ENCODE results near the gene NCR3LG1.
A peak's percentile ranks its signal among the peaks of the same experiment; 100 is the strongest.

Gene NCR3LG1

DNA sequence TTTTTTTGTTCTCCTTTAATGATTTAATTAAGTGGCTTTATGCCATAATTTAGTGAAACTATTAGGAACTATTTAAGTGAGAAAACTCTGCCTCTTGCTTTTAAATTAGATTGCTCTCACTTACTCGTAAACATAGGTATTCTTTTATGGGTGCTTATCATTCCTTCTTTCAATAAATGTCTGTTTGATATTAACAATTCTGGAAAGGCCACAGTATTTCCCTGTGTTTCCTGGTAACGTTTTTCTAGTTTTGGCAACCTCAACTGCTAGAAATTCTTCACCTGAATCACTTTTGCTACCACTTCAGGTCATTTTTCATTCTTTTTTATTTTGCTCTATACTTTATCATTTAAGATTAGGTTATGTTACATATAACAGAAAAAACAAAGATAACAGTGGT lies 19.9 kb upstream of the NCR3LG1 start:
- no peak for ATAC-seq
- TF ChIP-seq, protein P1, sequence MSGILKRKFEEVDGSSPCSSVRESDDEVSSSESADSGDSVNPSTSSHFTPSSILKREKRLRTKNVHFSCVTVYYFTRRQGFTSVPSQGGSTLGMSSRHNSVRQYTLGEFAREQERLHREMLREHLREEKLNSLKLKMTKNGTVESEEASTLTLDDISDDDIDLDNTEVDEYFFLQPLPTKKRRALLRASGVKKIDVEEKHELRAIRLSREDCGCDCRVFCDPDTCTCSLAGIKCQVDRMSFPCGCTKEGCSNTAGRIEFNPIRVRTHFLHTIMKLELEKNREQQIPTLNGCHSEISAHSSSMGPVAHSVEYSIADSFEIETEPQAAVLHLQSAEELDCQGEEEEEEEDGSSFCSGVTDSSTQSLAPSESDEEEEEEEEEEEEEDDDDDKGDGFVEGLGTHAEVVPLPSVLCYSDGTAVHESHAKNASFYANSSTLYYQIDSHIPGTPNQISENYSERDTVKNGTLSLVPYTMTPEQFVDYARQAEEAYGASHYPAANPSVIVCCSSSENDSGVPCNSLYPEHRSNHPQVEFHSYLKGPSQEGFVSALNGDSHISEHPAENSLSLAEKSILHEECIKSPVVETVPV (CRISPR knock-in tag; IDR thresholded peaks at IDR 0.05), result no peak
- TF ChIP-seq ZNF70 (CRISPR knock-in tag; IDR thresholded peaks at IDR 0.05) (no peak), RARB (CRISPR knock-in tag; IDR thresholded peaks at IDR 0.05) (no peak), CSDC2 (CRISPR knock-in tag; IDR thresholded peaks at IDR 0.05) (no peak), ISL1 (CRISPR knock-in tag; IDR thresholded peaks at IDR 0.05) (0 out of 2 replicates have a peak, but pooled peaks have one; percentile 10)

DNA sequence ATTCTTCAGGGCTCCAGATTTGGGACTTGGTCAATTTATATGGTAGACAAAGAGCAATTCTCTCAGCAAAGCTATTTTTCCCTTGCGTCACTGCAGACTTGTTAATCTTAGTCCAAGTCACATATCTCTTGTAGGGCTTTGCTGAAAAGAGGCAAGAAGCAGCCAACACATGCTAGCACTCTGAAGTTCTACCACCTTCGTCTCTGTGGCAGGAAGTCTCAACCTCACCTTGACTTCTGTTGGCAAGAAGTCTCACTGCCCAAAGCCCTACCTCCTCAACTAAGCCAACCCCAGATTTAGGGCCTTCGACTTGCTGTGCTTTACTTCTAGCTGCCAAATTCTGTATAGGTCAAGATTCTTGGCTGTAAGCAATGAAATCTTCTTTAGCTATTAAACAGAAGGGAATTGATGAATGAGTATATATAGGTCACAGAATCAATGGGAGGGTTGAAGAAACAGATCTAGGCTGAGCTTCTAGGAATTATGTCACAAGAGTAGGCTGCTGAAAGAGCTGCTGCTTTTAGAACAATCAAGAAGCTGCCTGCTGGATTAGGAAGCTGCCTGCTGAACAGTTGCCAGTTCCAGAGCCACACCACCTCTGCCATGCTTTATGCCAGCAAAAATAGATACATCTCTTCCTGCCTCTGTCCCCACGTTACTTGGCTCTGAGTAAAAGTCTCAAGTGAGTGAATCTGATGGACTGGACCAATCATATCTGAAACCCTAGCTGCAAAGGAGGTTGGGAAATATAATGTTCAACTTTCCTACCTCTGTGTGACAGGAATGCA lies 17.6 kb upstream of the NCR3LG1 start:
- ATAC-seq, result no peak
- TF ChIP-seq ESRRG (CRISPR knock-in tag; IDR thresholded peaks at IDR 0.05), result no peak
- TF ChIP-seq PPARA (CRISPR knock-in tag; IDR thresholded peaks at IDR 0.05; ENCODE audit: borderline replicate concordance), result no peak
- TF ChIP-seq, protein P2, sequence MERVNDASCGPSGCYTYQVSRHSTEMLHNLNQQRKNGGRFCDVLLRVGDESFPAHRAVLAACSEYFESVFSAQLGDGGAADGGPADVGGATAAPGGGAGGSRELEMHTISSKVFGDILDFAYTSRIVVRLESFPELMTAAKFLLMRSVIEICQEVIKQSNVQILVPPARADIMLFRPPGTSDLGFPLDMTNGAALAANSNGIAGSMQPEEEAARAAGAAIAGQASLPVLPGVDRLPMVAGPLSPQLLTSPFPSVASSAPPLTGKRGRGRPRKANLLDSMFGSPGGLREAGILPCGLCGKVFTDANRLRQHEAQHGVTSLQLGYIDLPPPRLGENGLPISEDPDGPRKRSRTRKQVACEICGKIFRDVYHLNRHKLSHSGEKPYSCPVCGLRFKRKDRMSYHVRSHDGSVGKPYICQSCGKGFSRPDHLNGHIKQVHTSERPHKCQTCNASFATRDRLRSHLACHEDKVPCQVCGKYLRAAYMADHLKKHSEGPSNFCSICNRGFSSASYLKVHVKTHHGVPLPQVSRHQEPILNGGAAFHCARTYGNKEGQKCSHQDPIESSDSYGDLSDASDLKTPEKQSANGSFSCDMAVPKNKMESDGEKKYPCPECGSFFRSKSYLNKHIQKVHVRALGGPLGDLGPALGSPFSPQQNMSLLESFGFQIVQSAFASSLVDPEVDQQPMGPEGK (CRISPR knock-in tag; IDR thresholded peaks at IDR 0.05; ENCODE audit: borderline replicate concordance), result no peak
- no peak for TF ChIP-seq ZC3H10 (CRISPR knock-in tag; IDR thresholded peaks at IDR 0.05)
- TF ChIP-seq RARB (CRISPR knock-in tag; IDR thresholded peaks at IDR 0.05), result no peak
- no peak for TF ChIP-seq ARNTL (CRISPR knock-in tag; IDR thresholded peaks at IDR 0.05; ENCODE audit: borderline replicate concordance, low read depth)
- TF ChIP-seq ZFP30 (CRISPR knock-in tag; IDR thresholded peaks at IDR 0.05), result no peak
- TF ChIP-seq ZNF565 (CRISPR knock-in tag; conservative IDR thresholded peaks at IDR 0.05; ENCODE audit: low read depth), result no peak
- no peak for TF ChIP-seq ZNF8 (CRISPR knock-in tag; IDR thresholded peaks at IDR 0.05)
- TF ChIP-seq, protein P3, sequence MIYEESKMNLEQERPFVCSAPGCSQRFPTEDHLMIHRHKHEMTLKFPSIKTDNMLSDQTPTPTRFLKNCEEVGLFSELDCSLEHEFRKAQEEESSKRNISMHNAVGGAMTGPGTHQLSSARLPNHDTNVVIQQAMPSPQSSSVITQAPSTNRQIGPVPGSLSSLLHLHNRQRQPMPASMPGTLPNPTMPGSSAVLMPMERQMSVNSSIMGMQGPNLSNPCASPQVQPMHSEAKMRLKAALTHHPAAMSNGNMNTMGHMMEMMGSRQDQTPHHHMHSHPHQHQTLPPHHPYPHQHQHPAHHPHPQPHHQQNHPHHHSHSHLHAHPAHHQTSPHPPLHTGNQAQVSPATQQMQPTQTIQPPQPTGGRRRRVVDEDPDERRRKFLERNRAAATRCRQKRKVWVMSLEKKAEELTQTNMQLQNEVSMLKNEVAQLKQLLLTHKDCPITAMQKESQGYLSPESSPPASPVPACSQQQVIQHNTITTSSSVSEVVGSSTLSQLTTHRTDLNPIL (CRISPR knock-in tag; IDR thresholded peaks at IDR 0.05; ENCODE audit: low read depth), result no peak

DNA sequence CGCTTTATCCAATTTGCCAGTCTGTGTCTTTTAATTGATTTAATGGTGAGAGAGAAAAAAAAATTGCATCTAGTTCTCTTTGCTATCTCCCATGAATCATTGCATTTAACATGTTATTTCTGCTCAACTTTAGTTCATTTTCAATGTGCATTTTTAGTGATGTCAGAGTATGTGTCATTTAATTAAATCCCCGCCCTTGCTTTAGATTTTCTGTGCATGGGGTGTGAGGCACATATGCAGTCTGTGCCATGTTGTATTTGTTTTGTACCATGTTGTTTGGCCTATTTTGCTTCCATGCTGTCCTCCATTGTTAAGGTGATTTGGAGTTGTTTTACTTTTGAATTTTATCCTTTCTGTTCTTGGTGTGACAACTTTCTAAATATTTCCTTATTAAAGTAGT lies 8.3 kb upstream of the NCR3LG1 start:
- TF ChIP-seq ARNTL (CRISPR knock-in tag; IDR thresholded peaks at IDR 0.05; ENCODE audit: borderline replicate concordance, low read depth) (no peak), PPARA (CRISPR knock-in tag; IDR thresholded peaks at IDR 0.05; ENCODE audit: borderline replicate concordance) (no peak), ZNF565 (CRISPR knock-in tag; conservative IDR thresholded peaks at IDR 0.05; ENCODE audit: low read depth) (no peak), ZC3H10 (CRISPR knock-in tag; IDR thresholded peaks at IDR 0.05) (no peak), ZFP30 (CRISPR knock-in tag; IDR thresholded peaks at IDR 0.05) (no peak), OSR1 (CRISPR knock-in tag; IDR thresholded peaks at IDR 0.05) (no peak), ESRRG (CRISPR knock-in tag; IDR thresholded peaks at IDR 0.05) (no peak), ZNF8 (CRISPR knock-in tag; IDR thresholded peaks at IDR 0.05) (no peak), RARB (CRISPR knock-in tag; IDR thresholded peaks at IDR 0.05) (no peak), ZNF70 (CRISPR knock-in tag; IDR thresholded peaks at IDR 0.05) (no peak), TOX (CRISPR knock-in tag; IDR thresholded peaks at IDR 0.05; ENCODE audit: borderline replicate concordance) (no peak), BACH2 (CRISPR knock-in tag; IDR thresholded peaks at IDR 0.05; ENCODE audit: borderline replicate concordance) (no peak), ZFP3 (CRISPR knock-in tag; IDR thresholded peaks at IDR 0.05) (no peak), TCF4 (CRISPR knock-in tag; IDR thresholded peaks at IDR 0.05; ENCODE audit: borderline replicate concordance) (no peak), SNAI2 (CRISPR knock-in tag; IDR thresholded peaks at IDR 0.05) (no peak)
- TF ChIP-seq, protein P4, sequence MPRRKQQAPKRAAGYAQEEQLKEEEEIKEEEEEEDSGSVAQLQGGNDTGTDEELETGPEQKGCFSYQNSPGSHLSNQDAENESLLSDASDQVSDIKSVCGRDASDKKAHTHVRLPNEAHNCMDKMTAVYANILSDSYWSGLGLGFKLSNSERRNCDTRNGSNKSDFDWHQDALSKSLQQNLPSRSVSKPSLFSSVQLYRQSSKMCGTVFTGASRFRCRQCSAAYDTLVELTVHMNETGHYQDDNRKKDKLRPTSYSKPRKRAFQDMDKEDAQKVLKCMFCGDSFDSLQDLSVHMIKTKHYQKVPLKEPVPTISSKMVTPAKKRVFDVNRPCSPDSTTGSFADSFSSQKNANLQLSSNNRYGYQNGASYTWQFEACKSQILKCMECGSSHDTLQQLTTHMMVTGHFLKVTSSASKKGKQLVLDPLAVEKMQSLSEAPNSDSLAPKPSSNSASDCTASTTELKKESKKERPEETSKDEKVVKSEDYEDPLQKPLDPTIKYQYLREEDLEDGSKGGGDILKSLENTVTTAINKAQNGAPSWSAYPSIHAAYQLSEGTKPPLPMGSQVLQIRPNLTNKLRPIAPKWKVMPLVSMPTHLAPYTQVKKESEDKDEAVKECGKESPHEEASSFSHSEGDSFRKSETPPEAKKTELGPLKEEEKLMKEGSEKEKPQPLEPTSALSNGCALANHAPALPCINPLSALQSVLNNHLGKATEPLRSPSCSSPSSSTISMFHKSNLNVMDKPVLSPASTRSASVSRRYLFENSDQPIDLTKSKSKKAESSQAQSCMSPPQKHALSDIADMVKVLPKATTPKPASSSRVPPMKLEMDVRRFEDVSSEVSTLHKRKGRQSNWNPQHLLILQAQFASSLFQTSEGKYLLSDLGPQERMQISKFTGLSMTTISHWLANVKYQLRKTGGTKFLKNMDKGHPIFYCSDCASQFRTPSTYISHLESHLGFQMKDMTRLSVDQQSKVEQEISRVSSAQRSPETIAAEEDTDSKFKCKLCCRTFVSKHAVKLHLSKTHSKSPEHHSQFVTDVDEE (CRISPR knock-in tag; IDR thresholded peaks at IDR 0.05), result no peak
- TF ChIP-seq, protein P2 (CRISPR knock-in tag; IDR thresholded peaks at IDR 0.05; ENCODE audit: borderline replicate concordance), result no peak
- TF ChIP-seq, protein P5, sequence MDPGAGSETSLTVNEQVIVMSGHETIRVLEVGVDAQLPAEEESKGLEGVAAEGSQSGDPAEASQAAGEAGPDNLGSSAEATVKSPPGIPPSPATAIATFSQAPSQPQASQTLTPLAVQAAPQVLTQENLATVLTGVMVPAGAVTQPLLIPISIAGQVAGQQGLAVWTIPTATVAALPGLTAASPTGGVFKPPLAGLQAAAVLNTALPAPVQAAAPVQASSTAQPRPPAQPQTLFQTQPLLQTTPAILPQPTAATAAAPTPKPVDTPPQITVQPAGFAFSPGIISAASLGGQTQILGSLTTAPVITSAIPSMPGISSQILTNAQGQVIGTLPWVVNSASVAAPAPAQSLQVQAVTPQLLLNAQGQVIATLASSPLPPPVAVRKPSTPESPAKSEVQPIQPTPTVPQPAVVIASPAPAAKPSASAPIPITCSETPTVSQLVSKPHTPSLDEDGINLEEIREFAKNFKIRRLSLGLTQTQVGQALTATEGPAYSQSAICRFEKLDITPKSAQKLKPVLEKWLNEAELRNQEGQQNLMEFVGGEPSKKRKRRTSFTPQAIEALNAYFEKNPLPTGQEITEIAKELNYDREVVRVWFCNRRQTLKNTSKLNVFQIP (CRISPR knock-in tag; IDR thresholded peaks at IDR 0.05; ENCODE audit: borderline replicate concordance, low read depth), result no peak
- TF ChIP-seq, protein P3 (CRISPR knock-in tag; IDR thresholded peaks at IDR 0.05; ENCODE audit: low read depth), result no peak
- TF ChIP-seq, protein P1 (CRISPR knock-in tag; IDR thresholded peaks at IDR 0.05), result no peak
- ATAC-seq, result no peak
